B cell (primary cell): ENCODE results near the gene LYPD1. TPM values are rescaled to one million over a fixed set of nuclear protein-coding genes. Genes with fewer than 3 reads are reported as not detected.

Experiments used
- ATAC-seq: fragments of 200-7000 bp; cut with Tn5 transposase; one replicate; pipeline ENCODE4 v1.10.0; 2021; ENCODE audit warnings: low read depth, mild to moderate bottlenecking, moderate number of reproducible peaks, moderate library complexity
- CTCF ChIA-PET: fragments of 350-600 bp; sonication (Branson Sonifier 250); formaldehyde crosslinking; loops from one replicate; lab custom pipeline; 2021; ENCODE audit warnings: antibody characterized with exemption, inconsistent platforms; lab: Charles Lee
- POLR2A ChIA-PET: fragments of 350-600 bp; sonication (Branson Sonifier 250); formaldehyde crosslinking; loops from one replicate; lab custom pipeline; 2021; ENCODE audit warnings: antibody characterized with exemption; lab: Charles Lee
- DNase-seq: peaks from one replicate; pipeline ENCODE4 v3.0.0; 2013
- H2AFZ ChIP-seq: 2 replicates; pipeline ENCODE4 v1.6.1; 2012; ENCODE audit warnings: mild to moderate bottlenecking, low read depth, low read length; ENCODE audit not compliant: insufficient read depth, poor library complexity, severe bottlenecking
- H3K27ac ChIP-seq, 2 donors: 1 replicate in 1 of 2; 2 replicates in 1 of 2; pipeline ENCODE4 v1.5.1; 2012 to 2013; ENCODE audit warnings: low read length in 2 of 2, mild to moderate bottlenecking in 2 of 2, moderate library complexity in 1 of 2
- H3K27me3 ChIP-seq, 4 experiments: fragments of 200-600 bp in 1 of 4; sonication (generic) in 1 of 4; replicated peaks in 1 of 4; 1 replicate in 2 of 4; 2 replicates in 2 of 4; pipeline versions ENCODE4 v1.6.1 to v1.7.0; 2013 to 2016; ENCODE audit warnings: low read length in 3 of 4, mild to moderate bottlenecking in 2 of 4, mixed read lengths in 1 of 4, moderate library complexity in 1 of 4; ENCODE audit not compliant: insufficient read depth in 4 of 4, control insufficient read depth in 3 of 4; ENCODE audit errors: control extremely low read depth in 1 of 4
- H3K36me3 ChIP-seq, 2 experiments: replicated peaks in 1 of 2; 1 replicate in 1 of 2; 2 replicates in 1 of 2; pipeline versions ENCODE4 v1.6.1 to v1.7.1; 2013; ENCODE audit warnings: low read length in 1 of 2; ENCODE audit not compliant: insufficient read depth in 2 of 2, control insufficient read depth in 1 of 2; ENCODE audit errors: control extremely low read depth in 1 of 2, extremely low read depth in 1 of 2
- H3K4me1 ChIP-seq, 2 donors: fragments of 200-600 bp in 1 of 2; sonication (generic) in 1 of 2; 1 replicate in 1 of 2; 2 replicates in 1 of 2; pipeline versions ENCODE4 v1.5.1 to v1.6.1; 2013 to 2017; ENCODE audit warnings: low read length in 2 of 2; ENCODE audit not compliant: control insufficient read depth in 2 of 2, insufficient read depth in 2 of 2
- H3K4me2 ChIP-seq: replicated peaks from 2 replicates; pipeline ENCODE3; 2012; ENCODE audit warnings: mild to moderate bottlenecking, low read depth, low read length; ENCODE audit not compliant: poor library complexity, severe bottlenecking
- H3K4me3 ChIP-seq, 5 experiments: fragments of 200-600 bp in 1 of 5; sonication (generic) in 1 of 5; 1 replicate in 3 of 5; 2 replicates in 2 of 5; pipeline versions ENCODE4 v1.5.1 to v1.7.0; 2011 to 2016; ENCODE audit warnings: low read length in 4 of 5, mild to moderate bottlenecking in 4 of 5, low read depth in 2 of 5, control low read depth in 1 of 5, moderate library complexity in 1 of 5; ENCODE audit not compliant: insufficient read depth in 1 of 5; ENCODE audit errors: control extremely low read depth in 1 of 5, extremely low read depth in 1 of 5
- H3K79me2 ChIP-seq: fragments of 200-600 bp; sonication (generic); one replicate; pipeline ENCODE4 v1.6.0; 2016; ENCODE audit warnings: low read length; ENCODE audit not compliant: control insufficient read depth, insufficient read depth
- H3K9ac ChIP-seq: fragments of 200-600 bp; sonication (generic); 2 replicates; pipeline ENCODE4 v1.6.1; 2017; ENCODE audit warnings: mild to moderate bottlenecking, low read length, moderate library complexity
- H3K9me3 ChIP-seq, 3 donors: one replicate each; pipeline versions ENCODE4 v1.6.1 to v1.7.1; 2013; ENCODE audit warnings: low read length in 2 of 3; ENCODE audit not compliant: control insufficient read depth in 2 of 3, insufficient read depth in 1 of 3; ENCODE audit errors: control extremely low read depth in 1 of 3
- H4K20me1 ChIP-seq: 2 replicates; pipeline ENCODE4 v1.6.0; 2012; ENCODE audit warnings: mild to moderate bottlenecking, low read length; ENCODE audit not compliant: insufficient read depth, control insufficient read depth, poor library complexity, severe bottlenecking
- H3K27ac Mint-ChIP-seq: one replicate; pipeline ENCODE4 v1.8.0; 2021; ENCODE audit warnings: mixed read lengths
- H3K27me3 Mint-ChIP-seq: one replicate; pipeline ENCODE4 v1.8.0; 2021; ENCODE audit warnings: mixed read lengths
- H3K4me1 Mint-ChIP-seq: one replicate; pipeline ENCODE4 v1.8.0; 2021; ENCODE audit warnings: mixed read lengths
- H3K4me3 Mint-ChIP-seq: one replicate; pipeline ENCODE4 v1.8.0; 2021; ENCODE audit warnings: mixed read lengths
- H3K9me3 Mint-ChIP-seq: one replicate; pipeline ENCODE4 v1.8.0; 2022; ENCODE audit warnings: mixed read lengths; ENCODE audit not compliant: insufficient read depth
- CTCF ChIP-seq: fragments of 200-600 bp; IDR thresholded peaks from one replicate; pipeline ENCODE4 v1.8.0; 2022; ENCODE audit warnings: antibody characterized with exemption, mild to moderate bottlenecking
- EZH2 ChIP-seq: IDR thresholded peaks from 2 replicates; pipeline ENCODE4 v1.6.1; 2012; ENCODE audit warnings: borderline replicate concordance, low read depth, mild to moderate bottlenecking, moderate library complexity, low read length; ENCODE audit not compliant: insufficient read depth, poor library complexity, severe bottlenecking
- WGBS: methylation state at CpG from one replicate; pipeline ENCODE4 v1.1.5; 2013; ENCODE audit warnings: missing lambda C conversion rate; ENCODE audit not compliant: insufficient coverage; 5-methylcytosine and 5-hydroxymethylcytosine counted together
- intact Hi-C: fragments of 100-400 bp; cut with micrococcal nuclease; formaldehyde crosslinking; loops from one replicate; pipeline ENCODE4 v1.10.0; 2022
- polyA plus RNA-seq: library from polyadenylated mRNA; depleted of rRNA; stranded (reverse); fragments of >200 nt; gene quantifications from 2 replicates; pipeline ENCODE4 v1.2.3, GENCODE V29; 2012
- total RNA-seq, 2 donors: library from RNA; stranded (reverse); fragments of 120-200 nt in 1 of 2; gene quantifications; 1 replicate in 1 of 2; 2 replicates in 1 of 2; pipeline versions ENCODE4 v1.2.3 to v1.2.4, GENCODE V29; 2013 to 2022

The LYPD1 gene
- total and polyA plus RNA-seq, 2 donors (not counting 1 experiment from before 2014, with no cell fraction given): 0.07 TPM; not detected in 1

GRCh38 chr2:132690664-132691303 is 20.8 kb upstream of the LYPD1 start:
- Histone ChIP-seq H4K20me1 (no peaks in the 10 kb centered on the region), H3K27ac (no peak overlapping the region), H3K9me3 (no peaks in the 10 kb centered on the region), H3K36me3 (no peaks in the 10 kb centered on the region), H3K79me2 (no peaks in the 10 kb centered on the region), H3K4me2 (no peak overlapping the region), H3K27me3 (no peaks in the 10 kb centered on the region), H2AFZ (no peak overlapping the region), H3K9ac (no peak overlapping the region), H3K4me3 (no peak overlapping the region), H3K4me1 (no peaks in the 10 kb centered on the region)
- DNase-seq (no peak), ATAC-seq (no peak)
- intact Hi-C loops: no loop called here
- no peak overlapping the region for H3K4me3 Mint-ChIP-seq
- H3K9me3 Mint-ChIP-seq: no peaks in the 10 kb centered on the region
- ChIA-PET CTCF (no interaction called here), POLR2A (no interaction called here)
- H3K27me3 Mint-ChIP-seq: peaks cover 3% of the 10 kb centered on the region
- 100% methylated on average over 1 of the region's 1 CpG for WGBS
- H3K27ac Mint-ChIP-seq: no peak overlapping the region
- TF ChIP-seq EZH2 (no peak), CTCF (no peak)
- H3K4me1 Mint-ChIP-seq: no peaks in the 10 kb centered on the region

GRCh38 chr2:132681766-132682165 is 11.8 kb upstream of the LYPD1 start:
- CTCF ChIA-PET: no interaction called here
- POLR2A ChIA-PET: no interaction called here
- H3K4me1 ChIP-seq: no peaks in the 10 kb centered on the region
- no peak overlapping the region for H3K9ac ChIP-seq
- no peak overlapping the region for H3K27ac ChIP-seq
- Mint-ChIP-seq H3K4me3 (no peak overlapping the region), H3K9me3 (no peaks in the 10 kb centered on the region), H3K27me3 (peaks cover 3% of the 10 kb centered on the region), H3K4me1 (no peaks in the 10 kb centered on the region), H3K27ac (no peak overlapping the region)
- no peaks in the 10 kb centered on the region for H3K79me2 ChIP-seq
- TF ChIP-seq CTCF: no peak
- no peak for TF ChIP-seq EZH2
- ATAC-seq: no peak
- no peaks in the 10 kb centered on the region for H4K20me1 ChIP-seq
- no CpG with 5 or more reads among the region's 1 CpG for WGBS
- H3K9me3 ChIP-seq: no peaks in the 10 kb centered on the region
- H3K27me3 ChIP-seq: no peaks in the 10 kb centered on the region
- DNase-seq: no peak
- intact Hi-C loops: no loop called here
- H3K36me3 ChIP-seq: no peaks in the 10 kb centered on the region
- H3K4me2 ChIP-seq: no peak overlapping the region
- no peak overlapping the region for H3K4me3 ChIP-seq
- H2AFZ ChIP-seq: no peak overlapping the region
